HG03520 (cell line): ENCODE results near the gene GOT1.

ENCODE experiments used
- ATAC-seq: cut with Tn5 transposase; IDR thresholded peaks from one replicate; pipeline ENCODE4 v1.9.1; 2021; ENCODE audit warnings: mild to moderate bottlenecking, moderate library complexity; ENCODE audit not compliant: unreplicated experiment

GOT1 gene

DNA sequence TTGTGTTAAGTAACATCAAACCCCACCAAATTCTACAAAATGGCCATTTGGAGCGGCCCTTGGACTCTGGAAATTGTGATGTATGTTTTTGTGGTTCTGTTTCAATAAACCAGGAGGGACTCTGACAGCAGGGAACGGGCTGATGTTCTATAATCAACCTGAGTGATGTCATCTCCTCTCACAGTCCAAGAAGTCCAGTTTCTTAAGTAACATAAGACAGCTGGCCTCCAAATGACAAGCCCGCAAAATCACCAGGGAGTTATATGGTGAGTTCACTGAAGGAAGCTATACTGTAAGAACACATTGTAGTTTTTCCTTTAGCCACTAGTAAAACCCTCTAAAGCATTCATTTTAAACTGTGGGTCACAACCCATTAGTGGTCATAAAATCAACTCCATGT, 34.0 kb downstream of the GOT1 start:
- no peak for ATAC-seq

DNA sequence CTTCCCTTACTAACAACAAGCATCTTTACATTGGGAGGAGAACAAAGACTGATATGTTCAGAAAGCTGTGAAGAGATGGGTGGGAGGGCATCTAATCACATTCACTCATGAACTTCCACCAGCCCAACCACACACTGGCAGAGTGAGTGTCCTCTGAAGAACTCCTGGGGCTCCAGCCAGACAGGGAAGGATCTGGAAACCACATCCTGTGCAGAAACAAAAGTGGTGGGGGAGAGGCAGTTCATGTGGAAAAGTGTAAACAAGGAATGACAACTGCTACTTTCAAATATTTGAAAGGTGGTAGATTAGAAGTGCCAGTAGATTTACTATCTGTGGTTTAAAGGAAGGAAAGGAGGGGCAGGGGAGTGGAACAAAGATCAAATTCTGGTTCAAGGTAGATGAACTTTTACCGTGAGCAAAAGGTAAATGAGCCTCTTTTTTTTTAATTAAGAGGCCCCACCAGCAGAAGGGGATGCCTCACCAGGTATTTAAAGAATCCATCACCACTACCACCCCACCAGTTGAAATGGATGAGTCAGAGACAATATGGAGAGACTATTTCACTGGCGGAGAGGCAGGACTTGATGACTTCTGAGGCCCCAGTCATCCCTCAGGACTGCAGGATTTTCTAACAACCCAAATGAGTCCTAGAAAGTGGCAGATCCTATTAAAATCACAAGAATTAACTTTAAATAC, 34.5 kb downstream of the GOT1 start:
- ATAC-seq = no peak

GRCh38 chr10:99394761-99395386, 35.5 kb downstream of the GOT1 start:
- no peak for ATAC-seq

- no peak for ATAC-seq
Observed at GRCh38 chr10:99394256-99394655, 36.2 kb downstream of the GOT1 start.

DNA sequence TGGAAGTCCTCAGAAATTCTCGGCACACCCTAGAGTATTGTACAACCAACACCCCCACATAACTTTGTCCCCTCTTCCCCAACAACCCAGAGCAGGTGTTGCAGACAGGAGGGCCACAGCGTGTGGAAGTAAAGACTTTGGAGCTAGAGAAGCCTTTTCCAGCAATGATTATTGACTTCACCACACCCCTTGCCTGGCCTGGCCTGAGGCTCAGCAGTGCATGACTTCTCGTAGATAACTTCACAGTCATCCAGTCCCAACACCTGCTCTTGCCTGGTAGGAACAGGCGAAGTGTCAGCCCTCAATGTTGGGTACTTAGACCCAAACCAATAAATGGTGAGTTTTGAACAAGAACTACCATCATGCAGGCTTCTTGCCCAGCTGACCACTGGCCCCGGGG, 36.7 kb downstream of the GOT1 start:
- ATAC-seq = no peak

DNA sequence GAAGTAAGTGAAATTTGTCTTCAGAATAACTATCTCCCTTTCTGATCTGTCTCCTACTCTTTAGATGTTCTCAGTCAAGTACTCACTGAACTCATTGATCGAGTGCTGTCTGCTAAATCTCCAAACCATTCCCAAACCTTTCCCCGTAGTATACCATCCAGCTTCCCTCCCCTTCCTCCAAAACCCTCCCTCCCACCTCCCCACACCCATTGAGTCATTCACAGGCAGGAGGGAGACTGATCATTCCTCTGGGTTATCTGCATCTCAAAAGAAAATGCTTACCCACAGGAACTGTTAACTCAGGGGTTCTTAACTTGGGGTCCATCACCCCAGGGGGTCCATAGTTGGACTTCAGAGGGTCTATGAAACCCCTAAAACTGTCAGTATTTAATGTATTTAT, 37.4 kb downstream of the GOT1 start:
- no peak for ATAC-seq

DNA sequence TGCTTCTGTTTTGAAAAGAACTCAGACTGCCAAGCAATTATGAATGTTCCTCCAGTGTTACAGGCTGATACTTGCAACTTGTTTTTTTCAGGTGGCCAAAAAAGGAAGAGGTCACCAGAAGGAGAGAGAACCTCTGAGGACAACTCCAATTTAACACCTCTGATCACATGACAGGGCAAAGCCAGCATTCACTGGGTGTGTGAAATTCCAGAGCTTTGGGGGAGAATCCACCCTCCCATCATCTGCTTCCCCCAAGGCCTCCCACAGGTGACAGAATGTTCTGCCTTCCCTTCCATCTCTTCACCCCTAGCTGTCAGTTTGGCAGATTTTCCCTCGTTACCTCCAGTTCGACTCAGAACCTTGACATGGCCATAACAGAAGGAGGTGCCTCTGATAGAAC, 39.1 kb downstream of the GOT1 start:
- no peak for ATAC-seq

DNA sequence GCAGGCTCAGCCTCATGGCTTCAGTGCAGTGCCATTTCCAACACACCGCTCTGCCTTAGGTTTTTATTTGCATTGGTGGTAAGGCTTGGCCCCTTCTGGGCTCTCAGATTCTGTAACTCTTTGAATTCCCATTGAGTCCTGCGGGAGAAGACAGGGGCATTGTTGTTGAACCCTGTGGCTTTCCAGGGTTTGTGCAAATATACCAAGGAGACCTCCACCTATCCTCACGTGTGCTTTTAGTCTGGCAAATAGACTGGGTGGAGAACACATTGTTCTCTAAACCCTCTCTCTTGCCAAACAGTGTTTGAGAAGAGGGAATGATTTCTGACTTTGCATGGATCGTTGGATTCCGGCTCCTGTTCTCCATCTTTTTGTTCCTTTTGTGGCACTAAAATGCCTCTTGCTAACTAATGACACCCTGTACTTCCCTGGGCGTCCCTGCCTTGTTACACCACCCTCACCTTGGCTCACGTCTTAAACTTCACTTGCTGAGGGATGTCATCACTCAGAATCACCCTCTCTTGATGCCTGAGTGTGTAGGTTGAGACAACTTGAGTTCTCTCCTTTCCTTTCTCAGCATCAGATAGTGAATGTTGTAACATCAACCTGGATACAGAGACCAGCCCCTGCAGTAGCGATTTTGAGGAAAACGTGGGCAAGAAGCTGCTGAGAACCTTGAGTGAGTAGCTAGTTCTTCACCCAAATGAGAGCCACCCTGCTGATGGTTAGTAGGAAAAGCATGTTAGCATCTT, 40.5 kb downstream of the GOT1 start:
- no peak for ATAC-seq

DNA sequence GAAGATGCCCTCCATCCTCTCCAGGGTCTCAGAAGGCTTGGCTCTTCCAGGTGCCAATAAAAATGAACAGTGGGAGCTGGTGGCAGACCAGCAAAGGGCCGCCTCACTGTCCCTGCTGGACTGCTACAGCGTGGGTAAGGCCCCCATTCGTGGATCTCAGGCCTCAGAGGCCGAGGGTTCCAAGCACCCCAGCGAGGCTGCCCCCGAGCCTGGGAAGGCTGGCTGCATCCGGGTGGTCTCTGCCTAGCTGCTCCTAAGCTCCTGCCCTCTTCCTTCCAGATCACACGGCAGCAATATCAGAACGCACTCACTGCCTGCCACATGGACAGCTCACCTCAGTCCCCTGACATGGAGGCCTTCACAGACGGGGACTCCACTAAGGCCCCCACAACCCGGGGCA, 42.9 kb downstream of the GOT1 start:
- ATAC-seq = no peak

GRCh38 chr10:99387071-99387470, 43.4 kb downstream of the GOT1 start:
- ATAC-seq = no peak

- ATAC-seq = no peak
Observed at GRCh38 chr10:99382176-99382575, 48.2 kb downstream of the GOT1 start.

- ATAC-seq = no peak
Observed at GRCh38 chr10:99375426-99375825, 55.0 kb downstream of the GOT1 start.

- ATAC-seq = no peak
Observed at GRCh38 chr10:99374972-99375371, 55.5 kb downstream of the GOT1 start.

DNA sequence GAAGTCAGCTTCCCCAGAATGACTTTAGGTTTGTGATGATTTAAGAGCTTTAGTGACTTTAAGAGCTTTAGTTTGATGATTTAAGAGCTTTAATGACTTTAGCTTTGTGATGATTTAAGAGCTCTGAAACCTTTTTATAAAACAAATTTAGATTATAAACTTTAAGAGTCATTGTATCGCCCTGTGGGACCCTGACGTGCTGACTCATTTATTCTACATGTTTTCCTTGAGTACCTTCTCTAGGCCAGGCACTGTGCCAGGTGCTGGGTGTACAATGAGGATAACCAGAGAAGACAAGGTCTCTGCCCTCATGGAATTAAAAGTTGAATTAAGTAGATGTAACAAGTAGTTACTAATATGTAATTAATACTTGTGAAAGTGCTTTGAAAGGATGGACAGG, 55.9 kb downstream of the GOT1 start:
- ATAC-seq = no peak

DNA sequence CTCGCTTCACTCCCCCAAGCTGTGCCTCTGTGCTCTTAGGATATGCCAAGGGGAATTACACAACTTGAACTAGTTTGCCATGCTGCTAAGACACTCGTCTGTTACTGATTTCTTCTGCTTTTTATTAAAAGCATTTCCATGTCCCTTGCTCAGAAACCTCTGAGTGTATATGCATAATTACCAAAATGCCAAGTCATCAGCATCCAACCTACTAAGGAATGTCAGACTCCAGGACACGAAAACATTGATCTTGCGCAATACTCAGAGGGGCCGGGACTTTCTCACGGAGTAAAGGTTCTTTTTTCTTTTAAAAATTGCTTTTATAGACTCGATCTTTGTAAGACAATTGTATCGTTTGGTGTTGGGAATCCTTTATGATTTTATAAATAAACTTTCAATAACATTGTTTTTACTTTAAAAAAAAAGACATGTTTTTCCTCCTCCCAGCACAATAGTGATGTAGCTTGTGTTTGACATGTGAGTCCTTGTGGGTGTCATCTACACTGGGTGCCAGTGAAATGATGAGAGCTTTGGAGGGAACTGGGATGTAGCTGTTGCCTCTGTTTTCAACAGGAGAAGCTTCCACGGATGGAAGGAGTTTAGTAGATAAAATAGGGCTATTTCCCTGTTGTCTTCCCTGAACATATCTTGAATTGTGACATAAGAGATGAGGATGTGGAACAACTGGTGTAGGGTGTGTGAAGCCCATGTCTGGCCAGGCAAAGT, 57.7 kb downstream of the GOT1 start:
- ATAC-seq = no peak

DNA sequence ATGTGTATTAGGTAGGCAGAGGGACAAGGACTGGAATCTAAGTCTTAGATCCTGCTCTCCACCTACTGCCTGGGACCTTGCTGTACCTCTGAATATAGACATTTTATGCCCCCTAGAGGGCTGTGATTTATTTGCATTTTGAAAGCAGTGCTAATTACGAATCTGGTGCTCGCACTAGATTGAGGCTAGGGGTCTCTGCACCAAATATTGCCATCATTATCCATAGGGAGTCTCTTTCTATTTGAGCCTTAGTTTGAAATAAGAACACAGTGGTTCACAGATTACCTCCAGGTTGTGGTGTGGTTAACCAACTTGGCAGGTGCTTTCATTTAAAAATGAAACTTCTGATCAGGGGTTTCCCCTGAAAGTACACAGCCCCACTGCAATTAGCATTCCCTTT, 59.4 kb downstream of the GOT1 start:
- peak; percentile 79 for ATAC-seq

GRCh38 chr10:99369551-99369950, 60.9 kb downstream of the GOT1 start:
- no peak for ATAC-seq

GRCh38 chr10:99369126-99369525, 61.3 kb downstream of the GOT1 start:
- ATAC-seq = no peak

GRCh38 chr10:99368646-99369045, 61.8 kb downstream of the GOT1 start:
- no peak for ATAC-seq

DNA sequence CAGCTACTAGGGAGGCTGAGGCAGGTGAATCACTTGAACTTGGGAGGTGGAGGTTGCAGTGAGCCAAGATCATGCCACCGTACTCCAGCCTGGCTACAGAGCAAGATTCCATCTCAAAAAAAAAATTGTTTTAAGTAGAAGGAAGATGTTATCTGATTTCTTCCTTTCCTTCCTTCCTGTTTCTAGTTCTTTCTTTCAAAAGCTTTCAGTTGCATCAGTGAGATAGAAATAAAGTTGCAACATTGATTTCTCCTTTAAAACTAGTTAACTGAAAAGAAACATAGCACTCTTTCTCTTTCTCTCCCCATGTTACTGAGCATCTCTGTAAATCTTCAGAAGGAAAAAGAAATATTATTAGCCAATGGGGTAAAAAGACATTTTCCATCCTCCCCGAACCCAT, 63.8 kb downstream of the GOT1 start:
- no peak for ATAC-seq

- ATAC-seq = no peak
Observed at GRCh38 chr10:99365736-99366135, 64.7 kb downstream of the GOT1 start.

GRCh38 chr10:99365311-99365710, 65.1 kb downstream of the GOT1 start:
- ATAC-seq = no peak
